Subcutaneous abdominal adipose tissue (tissue), 5 donors: ENCODE measurements around the gene DCP1A.

Experiments
- H3K27ac ChIP-seq: one replicate; pipeline ENCODE4 v1.7.0; 2013; ENCODE audit warnings: low read depth, mild to moderate bottlenecking, inconsistent platforms, low read length, moderate library complexity
- H3K27me3 ChIP-seq, 5 donors: one replicate each; pipeline ENCODE4 v1.7.0; 2013; ENCODE audit warnings: low read length in 5 of 5, inconsistent platforms in 1 of 5; ENCODE audit not compliant: control insufficient read depth in 5 of 5, insufficient read depth in 4 of 5
- H3K36me3 ChIP-seq, 5 donors: one replicate each; pipeline ENCODE4 v1.7.0; 2013; ENCODE audit warnings: low read length in 5 of 5; ENCODE audit not compliant: control insufficient read depth in 5 of 5, insufficient read depth in 5 of 5
- H3K4me1 ChIP-seq, 5 donors: one replicate each; pipeline ENCODE4 v1.7.0; 2013; ENCODE audit warnings: low read length in 5 of 5, mild to moderate bottlenecking in 3 of 5, moderate library complexity in 1 of 5; ENCODE audit not compliant: control insufficient read depth in 5 of 5, insufficient read depth in 5 of 5
- H3K4me3 ChIP-seq, 5 donors: one replicate each; pipeline ENCODE4 v1.7.0; 2013; ENCODE audit warnings: low read length in 5 of 5, low read depth in 1 of 5
- H3K9ac ChIP-seq, 5 donors: one replicate each; pipeline ENCODE4 v1.7.0; 2013; ENCODE audit warnings: low read length in 5 of 5, mild to moderate bottlenecking in 4 of 5, moderate library complexity in 3 of 5
- H3K9me3 ChIP-seq, 5 donors: one replicate each; pipeline ENCODE4 v1.7.0; 2013; ENCODE audit warnings: low read length in 5 of 5; ENCODE audit not compliant: control insufficient read depth in 5 of 5
- donor health status: healthy.
- donor health status: healthy.
- donor health status: healthy.
- donor health status: healthy.
- donor health status: healthy.

The DCP1A gene

GRCh38 chr3:53242642-53243041, 104.7 kb downstream of the DCP1A start:
- Histone ChIP-seq H3K4me3 (no peak overlapping the region), H3K9ac (peak overlapping the region; percentile 4 to 51 (median 39)), H3K4me1 (peaks cover 5 to 76% (median 50%) of the 10 kb centered on the region in 5 donors), H3K27ac (peak overlapping the region; percentile 77), H3K9me3 (no peaks in the 10 kb centered on the region), H3K36me3 (peaks cover 0 to 48% (median 45%) of the 10 kb centered on the region in 5 donors), H3K27me3 (no peaks in the 10 kb centered on the region)

GRCh38 chr3:53242155-53242554, 105.2 kb downstream of the DCP1A start:
- Histone ChIP-seq H3K9me3 (no peaks in the 10 kb centered on the region), H3K4me1 (peaks cover 5 to 77% (median 48%) of the 10 kb centered on the region in 5 donors), H3K27ac (peak overlapping the region; percentile 77), H3K9ac (peak overlapping the region in 2 of 5 donors; percentile 39 to 44), H3K4me3 (no peak overlapping the region), H3K36me3 (peaks cover 0 to 52% (median 48%) of the 10 kb centered on the region in 5 donors), H3K27me3 (no peaks in the 10 kb centered on the region)

- Histone ChIP-seq H3K4me3 (no peak overlapping the region), H3K9ac (peak overlapping the region in 4 of 5 donors; percentile 4 to 39 (median 8)), H3K9me3 (no peaks in the 10 kb centered on the region), H3K36me3 (peaks cover 0 to 56% (median 54%) of the 10 kb centered on the region in 5 donors), H3K27me3 (no peaks in the 10 kb centered on the region), H3K27ac (peak overlapping the region; percentile 77), H3K4me1 (peaks cover 5 to 82% (median 56%) of the 10 kb centered on the region in 5 donors)
Measured at GRCh38 chr3:53240989-53241972, 106.1 kb downstream of the DCP1A start.

- peaks cover 6 to 92% (median 67%) of the 10 kb centered on the region in 5 donors for H3K4me1 ChIP-seq
- no peaks in the 10 kb centered on the region for H3K9me3 ChIP-seq
- H3K27me3 ChIP-seq: no peaks in the 10 kb centered on the region
- no peak overlapping the region for H3K4me3 ChIP-seq
- peaks cover 0 to 69% (median 62%) of the 10 kb centered on the region in 5 donors for H3K36me3 ChIP-seq
- peak overlapping the region in 2 of 5 donors; percentile 21 to 53 for H3K9ac ChIP-seq
- H3K27ac ChIP-seq: peak overlapping the region; percentile 77
Measured at GRCh38 chr3:53239800-53240199, 107.5 kb downstream of the DCP1A start.

- peak overlapping the region; percentile 77 for H3K27ac ChIP-seq
- peaks cover 6 to 92% (median 66%) of the 10 kb centered on the region in 5 donors for H3K4me1 ChIP-seq
Measured at GRCh38 chr3:53238886-53239285, 108.5 kb downstream of the DCP1A start.

GRCh38 chr3:53238051-53238850, 109.1 kb downstream of the DCP1A start:
- Histone ChIP-seq H3K9ac (peak overlapping the region in 1 of 5 donors; percentile 59), H3K36me3 (peaks cover 0 to 83% (median 72%) of the 10 kb centered on the region in 5 donors), H3K4me3 (no peak overlapping the region), H3K27me3 (no peaks in the 10 kb centered on the region), H3K27ac (peak overlapping the region; percentile 77), H3K9me3 (no peaks in the 10 kb centered on the region), H3K4me1 (peaks cover 3 to 92% (median 65%) of the 10 kb centered on the region in 5 donors)

More at GRCh38 chr3:53238886-53239285, 108.5 kb downstream of the DCP1A start:
- Histone ChIP-seq H3K4me3 (no peak overlapping the region), H3K9ac (peak overlapping the region in 1 of 5 donors; percentile 30), H3K36me3 (peaks cover 0 to 78% (median 70%) of the 10 kb centered on the region in 5 donors), H3K27me3 (no peaks in the 10 kb centered on the region), H3K9me3 (no peaks in the 10 kb centered on the region)

GRCh38 chr3:53236112-53236841, 111.1 kb downstream of the DCP1A start:
- Histone ChIP-seq H3K27ac (peak overlapping the region; percentile 77), H3K4me3 (peak overlapping the region in 1 of 5 donors; percentile 20), H3K9me3 (no peaks in the 10 kb centered on the region), H3K36me3 (peaks cover 0 to 93% (median 82%) of the 10 kb centered on the region in 5 donors), H3K9ac (peak overlapping the region; percentile 16 to 71 (median 51)), H3K4me1 (peaks cover 3 to 91% (median 57%) of the 10 kb centered on the region in 5 donors), H3K27me3 (no peaks in the 10 kb centered on the region)

- H3K9ac ChIP-seq: peak overlapping the region in 3 of 5 donors; percentile 34 to 60 (median 38)
Measured at GRCh38 chr3:53235545-53235944, 111.8 kb downstream of the DCP1A start.

GRCh38 chr3:53234841-53235232, 112.5 kb downstream of the DCP1A start:
- peaks cover 3 to 80% (median 51%) of the 10 kb centered on the region in 5 donors for H3K4me1 ChIP-seq
- peak overlapping the region; percentile 68 for H3K27ac ChIP-seq
- H3K36me3 ChIP-seq: peaks cover 0 to 93% (median 82%) of the 10 kb centered on the region in 5 donors

More at GRCh38 chr3:53235545-53235944, 111.8 kb downstream of the DCP1A start:
- H3K4me3 ChIP-seq: no peak overlapping the region
- peak overlapping the region; percentile 77 for H3K27ac ChIP-seq
- H3K36me3 ChIP-seq: peaks cover 0 to 93% (median 82%) of the 10 kb centered on the region in 5 donors
- H3K4me1 ChIP-seq: peaks cover 3 to 87% (median 51%) of the 10 kb centered on the region in 5 donors
- H3K9me3 ChIP-seq: no peaks in the 10 kb centered on the region
- H3K27me3 ChIP-seq: no peaks in the 10 kb centered on the region

More at GRCh38 chr3:53234841-53235232, 112.5 kb downstream of the DCP1A start:
- Histone ChIP-seq H3K4me3 (no peak overlapping the region), H3K9ac (peak overlapping the region in 1 of 5 donors; percentile 9), H3K9me3 (no peaks in the 10 kb centered on the region), H3K27me3 (no peaks in the 10 kb centered on the region)
